Fibroblast of skin of left biceps (primary cell): ENCODE results near the gene PARP15.
"Not testable (repeated sequence)": the region's sequence is repeated elsewhere in the genome, so short reads cannot be mapped to it uniquely, and the experiment has no call there.

ENCODE experiments used
- DNase-seq, 2 experiments: peaks; one replicate each; pipeline ENCODE4 v3.0.0-alpha.2; 2013; ENCODE audit warnings: low read depth in 2 of 2

The PARP15 gene

DNA sequence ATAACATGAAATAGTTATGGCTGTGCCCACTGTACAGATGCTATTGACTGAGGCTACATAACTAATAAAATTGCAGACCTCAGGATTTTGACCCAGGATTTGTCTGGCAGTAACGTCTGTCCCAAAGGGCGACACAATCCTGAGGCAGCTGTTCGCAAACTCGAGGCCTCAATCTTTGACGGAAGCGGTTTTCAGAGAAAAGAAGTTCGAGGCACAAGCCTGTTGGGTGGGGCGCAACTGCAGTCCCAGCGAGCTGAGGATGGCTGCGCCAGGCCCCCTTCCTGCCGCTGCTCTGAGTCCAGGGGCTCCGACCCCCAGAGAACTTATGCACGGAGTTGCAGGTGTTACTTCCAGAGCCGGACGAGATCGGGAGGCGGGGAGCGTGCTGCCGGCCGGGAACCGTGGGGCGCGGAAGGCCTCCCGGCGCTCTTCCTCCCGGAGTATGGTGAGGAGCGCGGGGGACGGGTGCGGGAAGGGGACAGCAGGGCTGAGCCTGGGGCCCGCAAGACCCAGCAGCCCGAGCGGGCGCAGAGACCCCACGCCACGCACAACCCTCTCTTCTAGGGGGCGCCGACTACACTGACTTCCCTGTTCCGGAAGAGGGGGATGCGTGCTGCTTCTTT is at the start of gene PARP15:
Gene PARP15, plus strand, starts transcription at position 242 of the 623 bp plus-strand sequence. Its CDS starts 18 bp downstream, at position 260.
- no peak for DNase-seq

GRCh38 chr3:122530164-122530563 is 47.3 kb upstream of the PARP15 start:
- DNase-seq, result no peak

- no peak for DNase-seq
These were observed 44.0 kb upstream of the PARP15 start for GRCh38 chr3:122533480-122533879.

DNA sequence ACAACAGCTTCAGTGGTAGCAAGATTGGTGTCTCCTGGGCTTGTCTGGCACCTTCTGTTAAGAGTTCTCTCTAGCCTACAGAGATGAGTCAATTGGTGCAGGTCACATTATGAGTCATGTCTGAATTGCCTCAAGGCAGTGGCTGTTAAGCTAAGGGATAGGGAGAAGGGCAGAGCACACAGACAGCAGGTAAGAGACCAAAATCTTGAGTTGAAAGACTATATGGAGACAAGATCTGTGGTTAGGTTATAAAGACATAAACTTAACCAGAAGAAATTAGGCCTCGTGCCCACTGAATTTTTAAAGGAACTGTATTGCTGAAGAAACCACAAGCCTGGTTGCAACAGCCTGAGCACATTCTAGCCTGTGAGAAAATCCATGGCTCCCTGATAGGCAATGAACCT is 43.5 kb upstream of the PARP15 start:
- DNase-seq, result no peak

GRCh38 chr3:122535964-122536631 is 41.4 kb upstream of the PARP15 start:
- DNase-seq, result no peak

- no peak for DNase-seq
These were observed 40.8 kb upstream of the PARP15 start for GRCh38 chr3:122536632-122537001.

GRCh38 chr3:122538956-122539490 is 38.4 kb upstream of the PARP15 start:
- DNase-seq, result no peak

GRCh38 chr3:122546151-122546550 is 31.3 kb upstream of the PARP15 start:
- DNase-seq, result no peak

GRCh38 chr3:122548076-122548475 is 29.4 kb upstream of the PARP15 start:
- DNase-seq, result no peak

- DNase-seq, result no peak
These were observed 28.8 kb upstream of the PARP15 start for GRCh38 chr3:122548619-122549018.

- DNase-seq, result no peak
These were observed 24.3 kb upstream of the PARP15 start for GRCh38 chr3:122553171-122553570.

DNA sequence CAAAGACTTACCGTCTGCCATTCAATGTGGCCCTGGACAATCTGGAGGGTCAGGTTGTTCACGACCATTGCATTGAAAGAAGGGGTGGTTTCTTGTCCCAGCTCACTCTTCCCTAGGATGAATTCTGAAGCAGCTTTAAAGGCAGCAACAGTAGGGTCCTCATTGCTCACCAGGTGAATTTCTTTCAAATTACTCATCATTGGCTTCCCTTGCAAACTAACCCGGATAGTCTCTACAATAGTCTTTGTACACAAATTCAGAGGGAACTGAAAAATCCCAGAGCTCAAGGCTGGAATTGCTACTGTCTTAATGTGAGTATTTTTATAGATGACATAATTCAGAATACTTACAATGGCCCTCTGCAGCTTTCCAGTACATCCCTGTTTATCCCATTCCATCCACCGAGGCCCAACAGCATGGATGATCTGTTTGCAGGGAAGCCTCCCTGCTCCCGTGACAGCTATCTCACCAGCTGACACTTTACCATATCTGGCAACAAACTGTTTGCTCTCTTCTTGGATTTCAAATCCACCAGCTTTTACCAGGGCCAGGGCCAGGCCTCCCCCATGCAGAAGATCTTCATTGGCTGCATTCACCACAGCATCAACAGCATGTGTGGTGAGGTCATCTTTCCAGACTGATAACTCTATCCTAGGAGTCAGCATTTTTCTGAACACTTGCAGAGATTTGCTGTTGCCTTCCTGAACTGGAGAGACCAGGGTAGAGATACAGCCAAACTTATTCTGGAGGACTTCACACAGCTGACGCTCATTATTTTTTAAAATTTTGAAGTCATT is 22.0 kb upstream of the PARP15 start:
- no peak for DNase-seq

- no peak for DNase-seq
These were observed 20.1 kb upstream of the PARP15 start for GRCh38 chr3:122557356-122557755.

DNA sequence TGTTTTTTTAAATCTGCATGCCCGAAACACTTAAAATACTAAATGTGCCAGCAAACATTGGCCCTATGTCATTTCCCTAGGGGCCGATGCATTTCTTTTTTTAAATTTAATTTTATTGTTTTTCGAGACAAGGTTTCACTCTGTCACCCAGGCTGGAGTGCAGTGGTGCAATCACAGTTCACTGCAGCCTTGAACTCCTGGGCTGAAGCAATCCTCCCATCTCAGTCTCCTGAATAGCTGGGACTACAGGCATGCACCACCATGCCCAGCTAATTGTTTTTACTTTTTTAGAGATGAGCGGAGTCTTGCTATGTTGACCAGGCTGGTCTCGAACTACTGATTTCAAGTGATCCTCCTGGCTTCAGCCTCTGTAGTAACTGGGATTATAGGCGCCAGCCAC is 18.8 kb upstream of the PARP15 start:
- DNase-seq, result no peak

- no peak for DNase-seq
These were observed 17.5 kb upstream of the PARP15 start for GRCh38 chr3:122559906-122560305.

GRCh38 chr3:122560680-122561079 is 16.8 kb upstream of the PARP15 start:
- DNase-seq, result no peak

DNA sequence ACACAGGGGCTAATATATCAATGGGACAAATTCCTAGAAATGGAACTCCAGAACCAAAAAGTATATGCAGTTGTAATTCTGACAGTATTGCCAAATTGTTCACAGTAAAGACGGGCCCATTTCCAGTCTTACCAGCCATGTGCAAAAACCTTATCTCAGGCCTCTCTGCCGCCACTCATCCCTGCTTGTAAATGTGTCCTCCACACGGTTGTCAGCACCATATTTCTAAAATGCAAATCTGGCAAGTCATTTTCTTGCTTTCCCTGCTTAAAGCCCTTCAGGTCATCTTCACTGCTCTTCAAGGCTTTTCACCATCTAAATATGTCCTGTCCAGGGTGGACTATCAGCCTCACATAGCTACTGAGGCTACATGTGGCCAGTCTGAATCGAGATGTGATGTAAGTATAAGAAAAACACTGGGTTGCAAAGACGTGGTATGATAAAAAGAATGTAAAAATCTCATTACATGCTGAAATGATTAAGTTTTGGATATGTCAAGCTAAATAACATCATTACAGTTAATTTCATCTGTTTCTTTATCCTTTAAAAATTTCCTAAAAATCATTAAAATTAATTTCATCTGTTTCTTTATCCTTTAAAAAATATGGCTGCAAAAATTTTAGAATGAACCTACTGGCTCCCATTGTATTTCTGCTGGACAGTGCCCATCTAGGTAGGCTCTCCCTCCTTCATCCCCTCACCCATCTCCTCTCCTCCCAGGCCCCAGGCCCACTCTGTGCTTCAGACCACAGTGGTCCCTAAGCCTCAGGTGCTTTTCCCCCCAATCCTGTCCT is 14.3 kb upstream of the PARP15 start:
- no peak for DNase-seq

DNA sequence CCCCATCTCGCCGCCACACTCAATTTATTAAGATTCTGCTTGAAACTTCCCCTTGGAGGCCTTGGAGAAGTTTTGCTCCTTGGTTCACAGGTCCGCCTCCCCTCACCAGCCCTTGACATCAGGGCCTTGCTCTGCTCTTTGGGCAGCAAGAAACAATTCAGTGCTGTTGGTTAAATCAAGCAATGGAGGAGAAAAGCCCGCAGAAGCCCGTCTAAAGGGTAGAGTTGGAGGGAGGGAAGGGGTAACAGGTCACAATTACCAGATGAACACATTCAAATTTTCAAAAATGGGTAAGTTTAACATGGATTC is 13.8 kb upstream of the PARP15 start:
- no peak for DNase-seq

- DNase-seq, result peak; percentile 33 to 34
These were observed 13.1 kb upstream of the PARP15 start, which contains the start of the genes DTX3L and PARP9 for GRCh38 chr3:122564155-122564912. DTX3L (plus strand) TSS chr3:122564338; CDS start chr3:122564427, 89 bp downstream. PARP9 (minus strand) TSS chr3:122564300; CDS start chr3:122559620, 4,680 bp downstream.

DNA sequence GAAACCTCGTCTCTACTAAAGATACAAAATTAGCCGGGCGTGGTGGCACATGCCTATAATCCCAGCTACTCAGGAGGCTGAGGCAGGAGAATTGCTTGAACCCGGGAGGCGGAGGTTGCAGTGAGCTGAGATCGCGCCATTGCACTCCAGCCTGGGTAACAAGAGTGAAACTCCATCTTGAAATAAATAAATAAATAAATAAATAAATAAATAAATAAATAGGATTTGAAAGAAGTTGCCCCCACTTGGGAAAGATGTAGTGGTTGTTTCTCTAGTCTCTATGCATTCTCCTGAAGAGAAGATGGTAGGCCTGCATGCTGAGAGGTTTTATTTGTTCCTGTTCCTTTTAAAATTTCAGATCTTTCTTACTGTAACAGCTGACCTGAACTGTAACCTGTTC is 9.3 kb upstream of the PARP15 start:
- DNase-seq, result not testable (repeated sequence)

DNA sequence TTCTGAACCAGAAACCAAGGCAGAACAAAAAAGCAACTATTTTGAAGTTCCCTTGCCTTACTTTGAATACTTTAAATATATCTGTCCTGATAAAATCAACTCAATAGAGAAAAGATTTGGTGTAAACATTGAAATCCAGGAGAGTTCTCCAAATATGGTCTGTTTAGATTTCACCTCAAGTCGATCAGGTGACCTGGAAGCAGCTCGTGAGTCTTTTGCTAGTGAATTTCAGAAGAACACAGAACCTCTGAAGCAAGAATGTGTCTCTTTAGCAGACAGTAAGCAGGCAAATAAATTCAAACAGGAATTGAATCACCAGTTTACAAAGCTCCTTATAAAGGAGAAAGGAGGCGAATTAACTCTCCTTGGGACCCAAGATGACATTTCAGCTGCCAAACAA is 8.7 kb upstream of the PARP15 start:
- no peak for DNase-seq
